NCI-H2029 (cell line): Measurements from ENCODE around the gene LASP1.

Source experiments
- DNase-seq: peaks from one replicate; lab custom pipeline; 2025; lab: John Stamatoyannopoulos, UW

Gene LASP1

GRCh38 chr17:38889745-38890409, 20.0 kb downstream of the LASP1 start:
- no peak for DNase-seq

GRCh38 chr17:38890410-38890746, 20.5 kb downstream of the LASP1 start:
- DNase-seq = no peak

GRCh38 chr17:38891441-38891840, 21.6 kb downstream of the LASP1 start:
- DNase-seq = no peak

GRCh38 chr17:38892083-38892482, 22.2 kb downstream of the LASP1 start:
- DNase-seq = no peak

GRCh38 chr17:38892620-38893019, 22.8 kb downstream of the LASP1 start:
- DNase-seq = no peak

- no peak for DNase-seq
Measured at GRCh38 chr17:38893113-38893512, 23.3 kb downstream of the LASP1 start.

GRCh38 chr17:38893607-38894006, 23.7 kb downstream of the LASP1 start:
- no peak for DNase-seq

GRCh38 chr17:38894276-38894675, 24.4 kb downstream of the LASP1 start:
- DNase-seq = no peak

- DNase-seq = no peak
Measured at GRCh38 chr17:38896346-38896954, 26.6 kb downstream of the LASP1 start.

- DNase-seq = no peak
Measured at GRCh38 chr17:38897176-38897575, 27.3 kb downstream of the LASP1 start.

- DNase-seq = no peak
Measured at GRCh38 chr17:38897671-38898290, 27.9 kb downstream of the LASP1 start.

GRCh38 chr17:38898291-38898679, 28.4 kb downstream of the LASP1 start:
- no peak for DNase-seq

GRCh38 chr17:38898812-38899348, 29.0 kb downstream of the LASP1 start:
- no peak for DNase-seq

GRCh38 chr17:38899421-38899820, 29.6 kb downstream of the LASP1 start:
- DNase-seq = no peak

GRCh38 chr17:38900978-38901656, 31.3 kb downstream of the LASP1 start:
- peak; percentile 68 for DNase-seq

- DNase-seq = no peak
Measured at GRCh38 chr17:38903404-38903803, 33.5 kb downstream of the LASP1 start.

GRCh38 chr17:38904892-38905291, 35.0 kb downstream of the LASP1 start:
- no peak for DNase-seq

- DNase-seq = no peak
Measured at GRCh38 chr17:38905375-38905774, 35.5 kb downstream of the LASP1 start.

GRCh38 chr17:38906460-38907228, 36.8 kb downstream of the LASP1 start:
- DNase-seq = no peak

- no peak for DNase-seq
Measured at GRCh38 chr17:38907930-38908675, 38.2 kb downstream of the LASP1 start.

- DNase-seq = no peak
Measured at GRCh38 chr17:38908676-38909181, 38.9 kb downstream of the LASP1 start.
